HepG2 (cell line): ENCODE measurements around the gene CTNNBIP1. TPM values are rescaled to one million over a fixed set of nuclear protein-coding genes. Genes with fewer than 3 reads are reported as not detected.

ENCODE experiments used
- ATF3 ChIP-seq: sonication (generic); formaldehyde crosslinking; IDR thresholded peaks from 2 replicates; pipeline ENCODE4 v1.4.0; 2020; ENCODE audit warnings: missing genetic modification reagents
- FIP1L1 ChIP-seq: fragments of 200-400 bp; formaldehyde crosslinking; IDR thresholded peaks from 2 replicates; pipeline ENCODE4 v1.6.1; 2018; ENCODE audit warnings: low read depth, mild to moderate bottlenecking, low read length, moderate library complexity, borderline replicate concordance; ENCODE audit not compliant: insufficient read depth
- HNF1A ChIP-seq, 2 experiments: sonication (generic) in 1 of 2; formaldehyde crosslinking in 1 of 2; IDR thresholded peaks; 2 replicates each; pipeline versions ENCODE4 v1.4.0 to v1.6.1; 2016 to 2020; ENCODE audit warnings: borderline replicate concordance in 1 of 2, low read depth in 1 of 2, mild to moderate bottlenecking in 1 of 2, missing genetic modification reagents in 1 of 2
- ISL2 ChIP-seq: sonication (generic); formaldehyde crosslinking; IDR thresholded peaks from 2 replicates; pipeline ENCODE4 v1.5.0; 2020; ENCODE audit warnings: missing genetic modification reagents
- KDM1A ChIP-seq: IDR thresholded peaks from 2 replicates; pipeline ENCODE4 v1.6.1; 2016; ENCODE audit warnings: missing compliant biosample characterization
- PAXIP1 ChIP-seq: sonication (generic); formaldehyde crosslinking; conservative IDR thresholded peaks from 2 replicates; pipeline ENCODE4 v1.4.0; 2020; ENCODE audit warnings: mild to moderate bottlenecking, missing genetic modification reagents, moderate library complexity
- U2AF1 ChIP-seq: fragments of 200-400 bp; formaldehyde crosslinking; optimal IDR thresholded peaks from 2 replicates; pipeline ENCODE3; 2017; ENCODE audit warnings: mild to moderate bottlenecking, low read depth, low read length
- ZNF160 ChIP-seq: sonication (generic); formaldehyde crosslinking; IDR thresholded peaks from 2 replicates; pipeline ENCODE4 v1.8.0; 2022; ENCODE audit warnings: mild to moderate bottlenecking, inconsistent platforms, missing genetic modification reagents
- ZNF3 ChIP-seq: IDR thresholded peaks from 2 replicates; pipeline ENCODE4 v1.7.0; 2017; ENCODE audit warnings: inconsistent platforms
- ZNF776 ChIP-seq: sonication (generic); formaldehyde crosslinking; IDR thresholded peaks from 2 replicates; pipeline ENCODE4 v1.4.0; 2020; ENCODE audit warnings: mild to moderate bottlenecking, missing genetic modification reagents
- ZNF790 ChIP-seq: sonication (generic); formaldehyde crosslinking; IDR thresholded peaks from 2 replicates; pipeline ENCODE4 v1.8.0; 2022; ENCODE audit warnings: missing genetic modification reagents, mild to moderate bottlenecking, borderline replicate concordance
- polyA plus RNA-seq, 8 experiments: library from polyadenylated mRNA; depleted of rRNA in 3 of 8; stranded (reverse) in 7 of 8; unstranded in 1 of 8; fragments of >200 nt; fragmentation: Illumina TruSeq in 4 of 8; extraction: Trizol in 4 of 8; gene quantifications; 2 replicates each; pipeline versions ENCODE4 v1.2.1 to v1.2.3, GENCODE V29; 2011 to 2016; ENCODE audit warnings: low read depth in 4 of 8, missing spikeins in 1 of 8, mixed read lengths in 1 of 8; ENCODE audit not compliant: insufficient read depth in 1 of 8
- total RNA-seq, 5 experiments: library from RNA; depleted of rRNA; stranded (reverse); fragments of >200 nt; fragmentation: Illumina TruSeq; extraction: Trizol; gene quantifications; 2 replicates each; pipeline ENCODE4 v1.2.3, GENCODE V29; 2016; ENCODE audit warnings: low read depth in 1 of 5
- TF ChIP-seq, protein P1 (sequence below): sonication (generic); formaldehyde crosslinking; IDR thresholded peaks from 2 replicates; pipeline ENCODE4 v1.5.1; 2020; ENCODE audit warnings: mild to moderate bottlenecking, missing genetic modification reagents, moderate library complexity

CTNNBIP1 gene
- total and polyA plus RNA-seq, 2 of the 13 experiments (the other 11 are each of a cell fraction or from before 2014, with no cell fraction given) = 71.7 to 83.0 TPM

DNA sequence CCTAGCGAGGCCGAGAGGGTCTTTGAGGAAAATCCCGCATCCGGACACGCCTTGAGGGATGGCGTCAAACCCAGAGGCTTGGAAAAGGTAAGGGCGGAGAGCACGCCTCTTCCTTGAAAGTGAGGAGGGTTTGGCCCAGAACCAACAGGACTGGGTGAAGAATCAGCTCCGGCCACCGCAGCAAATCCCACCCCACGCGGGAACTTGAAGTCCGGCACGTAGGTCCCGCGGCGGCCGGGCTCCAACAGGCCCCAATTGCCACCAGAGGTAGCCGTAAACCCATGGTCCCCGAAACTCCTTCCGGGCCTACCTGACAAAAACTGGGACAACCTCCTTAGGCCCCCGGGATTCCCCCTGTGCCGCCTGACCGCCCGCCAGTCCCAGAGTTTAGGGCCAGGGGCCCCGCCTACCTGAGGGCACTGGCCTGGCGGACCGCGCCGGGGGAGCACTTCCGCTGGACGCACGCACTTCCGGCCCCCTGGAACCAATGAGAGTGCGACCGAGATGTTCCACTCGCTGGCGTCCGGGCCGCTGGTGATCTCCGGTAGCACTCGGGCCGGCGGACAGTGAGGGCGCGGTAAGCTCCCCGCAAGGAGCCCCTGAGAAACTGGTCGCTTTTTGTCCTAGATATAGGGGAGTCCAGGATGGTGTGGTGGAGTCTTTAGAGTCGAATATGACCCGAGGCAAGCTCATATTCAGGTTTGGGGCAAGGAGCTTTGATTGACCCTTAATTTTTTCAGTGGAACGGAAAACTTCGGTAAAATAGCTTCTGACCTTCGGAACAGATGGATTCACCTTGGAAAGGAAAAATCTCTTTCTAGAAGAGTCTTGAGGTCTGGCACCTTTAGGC is 33.1 kb upstream of the CTNNBIP1 start, which contains the start of the genes LZIC and NMNAT1 (continued):
- no peak for TF ChIP-seq HNF1A (IDR thresholded peaks at IDR 0.05; ENCODE audit: low read depth)
- peak; percentile 57; the same call in 1 of the 2 replicates for TF ChIP-seq HNF1A (CRISPR knock-in tag; IDR thresholded peaks at IDR 0.05; ENCODE audit: borderline replicate concordance)
- TF ChIP-seq ATF3 = peak; percentile 36; the same call in 1 of the 2 replicates
- peak; percentile 54 for TF ChIP-seq U2AF1
- no peak for TF ChIP-seq FIP1L1
- peak; percentile 75; the same call in 1 of the 2 replicates for TF ChIP-seq ZNF160
- TF ChIP-seq ISL2 (CRISPR knock-in tag) = 0 out of 2 replicates have a peak, but pooled peaks have one; percentile 52
- no peak; the same call in 1 of the 2 replicates for TF ChIP-seq KDM1A (CRISPR knock-in tag)
- TF ChIP-seq ZNF776 (CRISPR knock-in tag) = peak; percentile 48; the same call in 1 of the 2 replicates
- TF ChIP-seq ZNF3 (CRISPR knock-in tag) = no peak
- peak; percentile 65 for TF ChIP-seq PAXIP1
- TF ChIP-seq ZNF790 (CRISPR knock-in tag) = no peak
- TF ChIP-seq, protein P1, sequence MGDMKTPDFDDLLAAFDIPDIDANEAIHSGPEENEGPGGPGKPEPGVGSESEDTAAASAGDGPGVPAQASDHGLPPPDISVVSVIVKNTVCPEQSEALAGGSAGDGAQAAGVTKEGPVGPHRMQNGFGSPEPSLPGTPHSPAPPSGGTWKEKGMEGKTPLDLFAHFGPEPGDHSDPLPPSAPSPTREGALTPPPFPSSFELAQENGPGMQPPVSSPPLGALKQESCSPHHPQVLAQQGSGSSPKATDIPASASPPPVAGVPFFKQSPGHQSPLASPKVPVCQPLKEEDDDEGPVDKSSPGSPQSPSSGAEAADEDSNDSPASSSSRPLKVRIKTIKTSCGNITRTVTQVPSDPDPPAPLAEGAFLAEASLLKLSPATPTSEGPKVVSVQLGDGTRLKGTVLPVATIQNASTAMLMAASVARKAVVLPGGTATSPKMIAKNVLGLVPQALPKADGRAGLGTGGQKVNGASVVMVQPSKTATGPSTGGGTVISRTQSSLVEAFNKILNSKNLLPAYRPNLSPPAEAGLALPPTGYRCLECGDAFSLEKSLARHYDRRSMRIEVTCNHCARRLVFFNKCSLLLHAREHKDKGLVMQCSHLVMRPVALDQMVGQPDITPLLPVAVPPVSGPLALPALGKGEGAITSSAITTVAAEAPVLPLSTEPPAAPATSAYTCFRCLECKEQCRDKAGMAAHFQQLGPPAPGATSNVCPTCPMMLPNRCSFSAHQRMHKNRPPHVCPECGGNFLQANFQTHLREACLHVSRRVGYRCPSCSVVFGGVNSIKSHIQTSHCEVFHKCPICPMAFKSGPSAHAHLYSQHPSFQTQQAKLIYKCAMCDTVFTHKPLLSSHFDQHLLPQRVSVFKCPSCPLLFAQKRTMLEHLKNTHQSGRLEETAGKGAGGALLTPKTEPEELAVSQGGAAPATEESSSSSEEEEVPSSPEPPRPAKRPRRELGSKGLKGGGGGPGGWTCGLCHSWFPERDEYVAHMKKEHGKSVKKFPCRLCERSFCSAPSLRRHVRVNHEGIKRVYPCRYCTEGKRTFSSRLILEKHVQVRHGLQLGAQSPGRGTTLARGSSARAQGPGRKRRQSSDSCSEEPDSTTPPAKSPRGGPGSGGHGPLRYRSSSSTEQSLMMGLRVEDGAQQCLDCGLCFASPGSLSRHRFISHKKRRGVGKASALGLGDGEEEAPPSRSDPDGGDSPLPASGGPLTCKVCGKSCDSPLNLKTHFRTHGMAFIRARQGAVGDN = peak; percentile 96
